Coronary artery (tissue), 2 donors: ENCODE results near the gene SYNPR.

Experiments used
- DNase-seq: peaks from one replicate; pipeline ENCODE4 v3.0.0-alpha.2; 2017; ENCODE audit warnings: low spot score
- H3K27ac ChIP-seq, 2 donors: fragments of 200-600 bp; sonication (generic); one replicate each; pipeline ENCODE4 v1.5.1; 2016 to 2019
- H3K4me3 ChIP-seq: fragments of 200-600 bp; sonication (generic); 2 replicates; pipeline ENCODE4 v1.5.1; 2016; ENCODE audit warnings: mild to moderate bottlenecking, moderate library complexity
- CTCF ChIP-seq: fragments of 200-600 bp; sonication (generic); IDR thresholded peaks from one replicate; pipeline ENCODE4 v1.5.1; 2019; ENCODE audit warnings: antibody characterized with exemption

The SYNPR gene

GRCh38 chr3:63562323-63562722 is 284.2 kb downstream of the SYNPR start:
- TF ChIP-seq CTCF: no peak
- H3K4me3 ChIP-seq: no peak overlapping the region
- no peak overlapping the region for H3K27ac ChIP-seq
- DNase-seq: no peak

GRCh38 chr3:63563572-63563971 is 285.5 kb downstream of the SYNPR start:
- H3K27ac ChIP-seq: no peak overlapping the region
- DNase-seq: no peak
- no peak for TF ChIP-seq CTCF

GRCh38 chr3:63565220-63565619 is 287.1 kb downstream of the SYNPR start:
- no peak for DNase-seq
- TF ChIP-seq CTCF: no peak
- Histone ChIP-seq H3K4me3 (no peak overlapping the region), H3K27ac (no peak overlapping the region)

More at GRCh38 chr3:63563572-63563971, 285.5 kb downstream of the SYNPR start:
- no peak overlapping the region for H3K4me3 ChIP-seq

- Histone ChIP-seq H3K4me3 (no peak overlapping the region), H3K27ac (no peak overlapping the region)
- DNase-seq: no peak
- TF ChIP-seq CTCF: no peak
These were observed 293.6 kb downstream of the SYNPR start for GRCh38 chr3:63571682-63572081.

- no peak for DNase-seq
- no peak overlapping the region for H3K4me3 ChIP-seq
- no peak overlapping the region for H3K27ac ChIP-seq
- TF ChIP-seq CTCF: no peak
These were observed 298.7 kb downstream of the SYNPR start for GRCh38 chr3:63576846-63577245.

- no peak overlapping the region for H3K4me3 ChIP-seq
- TF ChIP-seq CTCF: no peak
- DNase-seq: no peak
- no peak overlapping the region for H3K27ac ChIP-seq
These were observed 300.8 kb downstream of the SYNPR start for GRCh38 chr3:63578858-63579257.

- TF ChIP-seq CTCF: no peak
- no peak for DNase-seq
These were observed 302.0 kb downstream of the SYNPR start for GRCh38 chr3:63580151-63580550.

More at GRCh38 chr3:63580151-63580550, 302.0 kb downstream of the SYNPR start:
- no peak overlapping the region for H3K27ac ChIP-seq
- H3K4me3 ChIP-seq: no peak overlapping the region
